Suppressor macrophage treated with lipopolysaccharide for 1 hour (primary cell): ENCODE results near the gene SPARC.

Source experiments
- DNase-seq, 3 donors: peaks; one replicate each; pipeline ENCODE4 v3.0.0-alpha.2; 2020 to 2022

SPARC gene

GRCh38 chr5:151619812-151620460 lies 66.8 kb downstream of the SPARC start:
- no peak for DNase-seq

- DNase-seq, result no peak
Measured at GRCh38 chr5:151618907-151619306, 67.8 kb downstream of the SPARC start.

DNA sequence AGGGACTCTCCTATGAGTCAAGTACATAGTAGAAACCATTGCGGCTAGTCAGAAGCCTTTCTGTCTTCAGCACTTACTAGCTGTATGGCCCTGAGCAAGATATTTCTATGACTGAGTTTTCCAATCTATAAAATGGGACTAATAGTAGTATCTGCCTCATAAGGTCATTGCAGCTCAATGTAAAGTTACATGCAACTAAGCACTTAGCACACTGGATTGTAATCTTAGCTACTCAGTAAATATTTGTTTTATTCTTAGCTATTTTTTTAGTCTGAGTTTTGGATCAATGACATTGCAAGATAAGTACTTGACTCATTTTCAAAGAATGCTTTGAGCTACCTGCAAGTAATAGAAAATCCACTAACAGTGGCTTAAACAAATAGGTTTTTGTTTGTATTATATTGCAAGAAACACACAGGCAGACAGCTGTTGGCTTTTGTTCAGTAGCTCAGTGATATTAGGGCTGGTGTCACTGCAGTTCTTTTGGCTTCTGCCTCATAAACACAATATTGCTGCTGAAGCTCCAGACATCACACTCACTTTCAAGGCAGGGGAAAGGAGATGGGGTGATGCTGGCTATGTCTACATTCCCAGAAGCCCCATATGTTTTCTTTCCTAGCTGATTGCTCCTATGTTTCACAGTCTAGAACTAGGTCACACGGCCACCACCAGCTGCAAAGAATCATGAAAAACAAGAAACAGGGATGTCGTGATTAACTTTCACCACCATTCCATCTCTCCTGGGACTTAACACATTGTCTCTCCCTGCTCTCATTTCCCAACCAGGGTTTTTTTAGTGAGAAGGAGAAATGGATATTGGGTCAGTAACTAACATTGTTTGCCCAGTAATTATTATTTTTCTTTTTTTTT lies 68.6 kb downstream of the SPARC start:
- DNase-seq, result no peak

DNA sequence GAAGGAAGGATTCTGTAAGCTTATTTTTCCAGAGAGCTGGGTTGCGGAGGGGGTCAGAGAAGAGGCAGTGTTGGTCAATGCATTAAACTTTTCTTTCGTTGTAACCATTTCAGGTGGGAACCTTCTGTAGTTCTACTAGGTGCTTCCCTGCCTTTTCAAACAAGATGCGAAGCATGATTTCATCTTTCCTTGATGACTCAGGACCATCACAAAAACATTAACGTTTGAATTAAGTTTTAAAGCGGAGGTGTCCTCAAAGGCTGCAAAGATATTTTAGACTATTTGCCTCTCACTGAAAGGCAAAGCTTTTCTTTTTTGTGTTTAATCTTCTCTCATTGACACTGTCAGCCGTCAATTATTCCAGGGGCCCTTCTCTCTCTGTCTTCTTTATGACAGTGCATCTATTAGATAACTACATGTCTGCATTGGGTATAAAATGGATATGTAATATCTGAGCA lies 69.3 kb downstream of the SPARC start:
- no peak for DNase-seq

DNA sequence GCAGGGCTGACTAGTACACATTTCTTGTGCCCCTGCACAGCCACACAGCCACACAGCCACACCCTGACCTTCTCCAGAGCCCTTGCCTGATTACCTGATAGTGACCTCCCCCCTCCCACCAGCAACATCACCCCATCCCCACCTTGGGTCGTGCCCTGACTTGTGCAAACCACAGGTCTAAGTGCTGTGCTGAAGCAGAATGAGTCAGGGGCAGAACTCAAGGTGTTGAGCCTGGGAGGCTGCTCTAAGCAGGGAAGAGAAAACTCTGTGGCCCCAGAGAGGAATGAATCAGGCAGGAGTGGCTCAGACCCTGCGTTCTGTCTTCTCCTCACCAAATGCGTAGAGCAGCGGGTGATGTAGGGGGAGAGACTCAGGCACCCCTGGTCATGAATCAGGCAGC lies 71.3 kb downstream of the SPARC start:
- no peak for DNase-seq

GRCh38 chr5:151614565-151614964 lies 72.2 kb downstream of the SPARC start:
- no peak for DNase-seq

DNA sequence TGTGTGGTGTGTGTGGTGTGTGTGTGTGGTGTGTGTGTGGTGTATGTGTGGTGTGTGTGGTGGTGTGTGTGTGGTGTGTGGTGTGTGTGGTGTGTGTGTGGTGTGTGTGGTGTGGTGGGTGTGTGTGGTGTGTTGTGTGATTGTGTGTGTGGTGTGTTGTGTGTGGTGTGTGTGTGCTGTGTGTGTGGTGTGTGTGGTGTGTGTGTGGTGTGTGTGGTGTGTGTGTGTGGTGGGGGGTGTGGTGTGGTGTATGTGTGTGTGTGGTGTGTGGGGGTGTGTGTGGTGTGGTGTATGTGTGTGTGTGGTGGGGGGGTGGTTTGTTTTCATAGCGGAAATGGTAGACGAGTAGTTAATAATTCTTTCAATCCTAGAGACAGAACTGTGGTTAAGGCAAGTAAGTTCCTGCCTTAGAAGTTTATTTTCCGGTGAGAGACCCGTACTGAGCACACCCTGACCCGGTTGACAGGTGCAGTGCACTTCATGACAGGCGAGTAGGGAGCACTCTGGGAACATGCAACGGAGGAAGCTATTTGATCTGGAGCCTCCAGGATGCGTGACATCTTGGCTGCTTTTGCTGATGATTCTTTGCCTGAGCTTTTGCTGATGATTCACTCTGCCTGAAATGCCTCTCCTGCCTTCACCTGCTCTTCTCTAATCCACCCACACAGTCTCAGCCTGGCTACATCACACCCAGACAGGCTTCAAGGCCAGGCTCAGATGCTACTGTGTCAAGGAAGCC lies 73.9 kb downstream of the SPARC start:
- DNase-seq, result no peak

DNA sequence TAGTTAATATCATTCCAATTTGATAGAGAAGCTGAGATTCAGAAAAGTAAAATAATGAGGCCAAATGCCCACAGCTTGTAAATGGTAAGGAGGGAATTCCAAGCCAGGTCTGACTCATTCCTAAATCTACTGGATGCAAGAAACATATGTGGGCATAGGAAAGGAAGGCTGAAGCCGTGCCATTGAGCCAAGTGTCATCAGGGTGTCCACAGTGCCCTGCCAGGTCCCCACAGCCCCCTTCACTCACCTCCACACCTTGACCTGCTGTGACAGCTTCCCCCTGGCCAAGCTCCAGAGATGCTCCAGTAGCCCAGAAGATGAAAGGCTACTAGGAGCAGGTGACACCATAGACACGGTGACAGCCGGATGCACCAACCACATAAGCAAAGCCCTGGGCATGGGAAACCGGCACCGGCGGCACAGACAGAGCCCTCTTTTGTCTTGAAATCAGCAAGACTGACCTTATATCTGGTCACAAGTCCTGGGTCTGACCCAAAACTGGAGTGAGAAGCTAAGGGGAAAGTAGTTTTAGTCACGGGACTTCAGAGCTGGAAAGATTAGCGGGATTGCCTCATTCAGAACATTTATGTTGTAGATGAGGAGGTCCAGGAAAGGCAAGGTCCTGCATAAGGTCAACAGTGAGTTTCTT lies 75.5 kb downstream of the SPARC start:
- no peak for DNase-seq
